ENCODE data around the gene FAM47E. TPM values are rescaled to one million over a fixed set of nuclear protein-coding genes. Genes with fewer than 3 reads are reported as not detected.

FAM47E gene
- total and polyA plus RNA-seq, 7 donors: 1.2 to 4.6 (median 2.5) TPM

- 67 to 74% (median 73%) methylated on average over 3 of the region's 3 CpGs for WGBS, 3 donors
- Histone ChIP-seq H3K4me3 (no peak overlapping the region), H3K9me3 (no peaks in the 10 kb centered on the region), H3K36me3 (ENCODE audit: insufficient read depth in 1 of 2, low read depth in 1 of 2) (peaks cover 0 to 34% of the 10 kb centered on the region in 2 donors), H3K27ac (no peak overlapping the region), H3K27me3 (ENCODE audit: insufficient read depth in 3 of 3, low read length in 2 of 3) (no peaks in the 10 kb centered on the region), H3K4me1 (no peaks in the 10 kb centered on the region)
- intact Hi-C loops (cut with DNase I): no loop called here
- DNase-seq (no peak), ATAC-seq (no peak)
- no peak for TF ChIP-seq CTCF (IDR thresholded peaks at IDR 0.05)
Observed at GRCh38 chr4:76266627-76267026, 15.1 kb downstream of the FAM47E start.

- Histone ChIP-seq H3K4me3 (no peak overlapping the region), H3K27ac (no peak overlapping the region), H3K4me1 (no peaks in the 10 kb centered on the region), H3K27me3 (ENCODE audit: insufficient read depth in 3 of 3, low read length in 2 of 3) (no peaks in the 10 kb centered on the region), H3K36me3 (ENCODE audit: insufficient read depth in 1 of 2, low read depth in 1 of 2) (peaks cover 0 to 34% of the 10 kb centered on the region in 2 donors), H3K9me3 (no peaks in the 10 kb centered on the region)
- TF ChIP-seq CTCF (IDR thresholded peaks at IDR 0.05): no peak
- DNase-seq: no peak
- intact Hi-C loops (cut with DNase I): no loop called here
- WGBS, 3 donors: 79 to 87% (median 86%) methylated on average over 6 of the region's 6 CpGs
- ATAC-seq: no peak
Observed at GRCh38 chr4:76267811-76268210, 16.3 kb downstream of the FAM47E start.

GRCh38 chr4:76270244-76271175, 19.0 kb downstream of the FAM47E start:
- intact Hi-C loops (cut with DNase I): no loop called here
- Histone ChIP-seq H3K4me3 (no peak overlapping the region), H3K36me3 (ENCODE audit: insufficient read depth in 1 of 2, low read depth in 1 of 2) (peaks cover 0 to 15% of the 10 kb centered on the region in 2 donors), H3K9me3 (no peaks in the 10 kb centered on the region), H3K27ac (no peak overlapping the region), H3K4me1 (no peaks in the 10 kb centered on the region), H3K27me3 (ENCODE audit: insufficient read depth in 3 of 3, low read length in 2 of 3) (no peaks in the 10 kb centered on the region)
- DNase-seq (no peak), ATAC-seq (no peak)
- no peak for TF ChIP-seq CTCF (IDR thresholded peaks at IDR 0.05)
- 85 to 88% (median 88%) methylated on average over 11 of the region's 11 CpGs for WGBS, 3 donors

GRCh38 chr4:76271248-76271647, 19.7 kb downstream of the FAM47E start:
- Histone ChIP-seq H3K27ac (no peak overlapping the region), H3K4me3 (no peak overlapping the region), H3K36me3 (ENCODE audit: insufficient read depth in 1 of 2, low read depth in 1 of 2) (peaks cover 0 to 12% of the 10 kb centered on the region in 2 donors), H3K4me1 (no peaks in the 10 kb centered on the region), H3K27me3 (ENCODE audit: insufficient read depth in 3 of 3, low read length in 2 of 3) (no peaks in the 10 kb centered on the region), H3K9me3 (no peaks in the 10 kb centered on the region)
- 92 to 93% (median 93%) methylated on average over 6 of the region's 6 CpGs for WGBS, 3 donors
- TF ChIP-seq CTCF (IDR thresholded peaks at IDR 0.05): no peak
- ATAC-seq: no peak
- intact Hi-C loops (cut with DNase I): no loop called here
- no peak for DNase-seq
